ENCODE results near the gene BEST4.

- TF ChIP-seq CTCF (conservative IDR thresholded peaks at IDR 0.05; ENCODE audit: low read length): no peak
- no peak for TF ChIP-seq EZH2phosphoT487 (IDR thresholded peaks at IDR 0.05; ENCODE audit: borderline replicate concordance, low read depth, low read length)
These were observed at the start of gene BEST4 for GRCh38 chr1:44788120-44788860.
